VCaP (cell line): ENCODE results near the gene TMEM208.
A peak's percentile ranks its signal among the peaks of the same experiment; 100 is the strongest.

Source experiments
- H3K27ac ChIP-seq: fragments of 450-650 bp; 2 replicates; pipeline ENCODE4 v1.5.1; 2017
- CTCF ChIP-seq: fragments of 450-650 bp; conservative IDR thresholded peaks from 2 replicates; pipeline ENCODE4 v1.5.1; 2017; ENCODE audit warnings: mild to moderate bottlenecking, moderate library complexity

TMEM208 gene

GRCh38 chr16:67188798-67189197 lies 38.1 kb upstream of the TMEM208 start:
- H3K27ac ChIP-seq, result no peak overlapping the region

GRCh38 chr16:67190041-67190440 lies 36.9 kb upstream of the TMEM208 start, which contains the start of gene EXOC3L1:
EXOC3L1 (minus strand) TSS chr16:67190136; CDS start chr16:67189676, 460 bp downstream.
- TF ChIP-seq CTCF, result no peak
- no peak within 1 kb of the TSS for H3K27ac ChIP-seq

More at GRCh38 chr16:67188798-67189197, 38.1 kb upstream of the TMEM208 start:
- no peak for TF ChIP-seq CTCF

- TF ChIP-seq CTCF, result no peak
- no peak overlapping the region for H3K27ac ChIP-seq
These were observed 36.2 kb upstream of the TMEM208 start for GRCh38 chr16:67190448-67191399.

- TF ChIP-seq CTCF, result no peak
- peak overlapping the region; percentile 77; the same call in 1 of the 2 replicates for H3K27ac ChIP-seq
These were observed 35.4 kb upstream of the TMEM208 start for GRCh38 chr16:67191411-67191994.

- peak within 1 kb of the TSS; percentile 77 for H3K27ac ChIP-seq
- TF ChIP-seq CTCF, result no peak
These were observed 34.8 kb upstream of the TMEM208 start, which contains the start of gene E2F4 for GRCh38 chr16:67191995-67192681. E2F4 (plus strand) TSS chr16:67192155; CDS start chr16:67192228, 73 bp downstream.

- H3K27ac ChIP-seq, result peak overlapping the region; percentile 77
- TF ChIP-seq CTCF, result no peak
These were observed 34.1 kb upstream of the TMEM208 start for GRCh38 chr16:67192781-67193361.

- no peak for TF ChIP-seq CTCF
- no peak overlapping the region; the same call in 1 of the 2 replicates for H3K27ac ChIP-seq
These were observed 33.4 kb upstream of the TMEM208 start for GRCh38 chr16:67193536-67193935.
